Keratinocyte (primary cell): ENCODE results near the gene CSNK1A1. TPM values are rescaled to one million over a fixed set of nuclear protein-coding genes. Genes with fewer than 3 reads are reported as not detected.
A peak's percentile ranks its signal among the peaks of the same experiment; 100 is the strongest.

Experiments used
- DNase-seq: peaks from one replicate; pipeline ENCODE4 v3.0.0-alpha.2; 2011; ENCODE audit warnings: low read depth, missing footprints, low spot score
- FAIRE-seq: peaks from 2 replicates; lab custom pipeline; 2011; peaks lifted over from hg19 to GRCh38; lab: Jason Lieb, UNC
- H2AFZ ChIP-seq: 2 replicates; pipeline ENCODE4 v1.6.0; 2012; ENCODE audit warnings: low read length, control low read depth, inconsistent platforms; ENCODE audit not compliant: control insufficient read depth
- H3K27ac ChIP-seq: 2 replicates; pipeline ENCODE4 v1.5.1; 2011; ENCODE audit warnings: low read length; ENCODE audit not compliant: control insufficient read depth, insufficient read depth
- H3K27me3 ChIP-seq: 3 replicates; pipeline ENCODE4 v1.6.0; 2011; ENCODE audit warnings: low read length; ENCODE audit not compliant: control insufficient read depth, insufficient read depth; ENCODE audit errors: extremely low read depth
- H3K36me3 ChIP-seq, 2 experiments: 2 replicates in 1 of 2; 3 replicates in 1 of 2; pipeline ENCODE4 v1.5.1; 2011; ENCODE audit warnings: low read length in 2 of 2, mild to moderate bottlenecking in 1 of 2; ENCODE audit not compliant: control insufficient read depth in 2 of 2, insufficient read depth in 2 of 2; ENCODE audit errors: extremely low read depth in 1 of 2
- H3K4me1 ChIP-seq: 3 replicates; pipeline ENCODE4 v1.5.1; 2011; ENCODE audit warnings: low read length; ENCODE audit not compliant: control insufficient read depth, insufficient read depth; ENCODE audit errors: extremely low read depth
- H3K4me2 ChIP-seq: 3 replicates; pipeline ENCODE4 v1.6.0; 2011; ENCODE audit warnings: low read depth, low read length; ENCODE audit not compliant: control insufficient read depth, insufficient read depth; ENCODE audit errors: extremely low read depth
- H3K4me3 ChIP-seq, 3 experiments: fragments of 200-600 bp in 1 of 3; sonication (generic) in 1 of 3; 2 replicates in 2 of 3; 3 replicates in 1 of 3; pipeline ENCODE4 v1.5.1; 2011 to 2016; ENCODE audit warnings: low read length in 3 of 3, mild to moderate bottlenecking in 3 of 3, control low read depth in 2 of 3, inconsistent platforms in 1 of 3, low read depth in 1 of 3, mixed read lengths in 1 of 3, mixed run types in 1 of 3, moderate library complexity in 1 of 3; ENCODE audit not compliant: control insufficient read depth in 2 of 3, insufficient read depth in 2 of 3; ENCODE audit errors: extremely low read depth in 1 of 3
- H3K79me2 ChIP-seq: 2 replicates; pipeline ENCODE4 v1.6.0; 2012; ENCODE audit warnings: low read length; ENCODE audit not compliant: control insufficient read depth, insufficient read depth
- H3K9ac ChIP-seq: 3 replicates; pipeline ENCODE4 v1.6.0; 2011; ENCODE audit warnings: low read length; ENCODE audit not compliant: control insufficient read depth, insufficient read depth; ENCODE audit errors: extremely low read depth
- H3K9me1 ChIP-seq: 3 replicates; pipeline ENCODE4 v1.6.0; 2011; ENCODE audit warnings: low read length; ENCODE audit not compliant: control insufficient read depth, insufficient read depth; ENCODE audit errors: extremely low read depth
- H3K9me3 ChIP-seq: 2 replicates; pipeline ENCODE4 v1.5.1; 2012; ENCODE audit warnings: low read depth, low read length; ENCODE audit not compliant: control insufficient read depth
- H4K20me1 ChIP-seq: 3 replicates; pipeline ENCODE4 v1.6.0; 2011; ENCODE audit warnings: low read length; ENCODE audit not compliant: control insufficient read depth, insufficient read depth; ENCODE audit errors: extremely low read depth
- CTCF ChIP-seq, 3 experiments: IDR thresholded peaks in 1 of 3; conservative IDR thresholded peaks in 1 of 3; optimal IDR thresholded peaks in 1 of 3; 2 replicates in 2 of 3; 3 replicates in 1 of 3; pipeline versions ENCODE3 to v1.5.1; 2011; ENCODE audit warnings: low read length in 3 of 3, mild to moderate bottlenecking in 3 of 3, moderate library complexity in 2 of 3, control low read depth in 1 of 3, inconsistent platforms in 1 of 3; ENCODE audit not compliant: insufficient read depth in 2 of 3; ENCODE audit errors: extremely low read depth in 1 of 3
- EZH2 ChIP-seq: IDR thresholded peaks from one replicate; pipeline ENCODE4 v1.6.1; 2012; ENCODE audit warnings: inconsistent platforms, mild to moderate bottlenecking, low read length, moderate library complexity
- dilution Hi-C: fragments of 300-500 bp; cut with MboI; formaldehyde crosslinking; loops from one replicate; pipeline ENCODE4 v1.7.0; 2020; ENCODE audit warnings: low sequenced_read_pairs; ENCODE audit not compliant: extremely low pct_ligation_motif_present
- polyA plus RNA-seq, 5 experiments: library from polyadenylated mRNA; depleted of rRNA in 3 of 5; stranded (reverse) in 3 of 5; stranded (forward) in 1 of 5; unstranded in 1 of 5; fragments of >200 nt; gene quantifications; 1 replicate in 1 of 5; 2 replicates in 3 of 5; 3 replicates in 1 of 5; pipeline versions ENCODE4 v1.2.1 to v1.2.3, GENCODE V29; 2011 to 2012; ENCODE audit warnings: missing spikeins in 2 of 5, low read depth in 1 of 5, low replicate concordance in 1 of 5

CSNK1A1 gene
- polyA plus RNA-seq, 1 donor (not counting 4 experiments of a cell fraction or from before 2014, with no cell fraction given) = 289 TPM

- H4K20me1 ChIP-seq = no peaks in the 10 kb centered on the region
- TF ChIP-seq CTCF (optimal IDR thresholded peaks at IDR 0.05 in 1 of 3, IDR thresholded peaks at IDR 0.05 in 1 of 3, conservative IDR thresholded peaks at IDR 0.05 in 1 of 3; ENCODE audit: extremely low read depth in 1 of 3, insufficient read depth in 2 of 3, low read length in 3 of 3) = no peak
- TF ChIP-seq EZH2 = no peak
- FAIRE-seq = no peak
- H3K4me3 ChIP-seq = no peak overlapping the region
- peak overlapping the region; percentile 38 for H2AFZ ChIP-seq
- H3K9me1 ChIP-seq = no peaks in the 10 kb centered on the region
- H3K79me2 ChIP-seq = no peaks in the 10 kb centered on the region
- no peak for DNase-seq
- H3K9ac ChIP-seq = no peak overlapping the region
- no peak overlapping the region for H3K4me2 ChIP-seq
- peaks cover 31% of the 10 kb centered on the region for H3K4me1 ChIP-seq
- dilution Hi-C loops = no loop called here
- H3K27me3 ChIP-seq = no peaks in the 10 kb centered on the region
- no peaks in the 10 kb centered on the region for H3K9me3 ChIP-seq
- no peak overlapping the region for H3K27ac ChIP-seq
- H3K36me3 ChIP-seq = no peaks in the 10 kb centered on the region
Observed at GRCh38 chr5:149452007-149452664, 99.1 kb downstream of the CSNK1A1 start.

- Histone ChIP-seq H3K79me2 (no peaks in the 10 kb centered on the region), H3K4me3 (no peak overlapping the region), H3K4me1 (peaks cover 35% of the 10 kb centered on the region), H3K9ac (no peak overlapping the region), H2AFZ (no peak overlapping the region), H3K27ac (no peak overlapping the region), H4K20me1 (no peaks in the 10 kb centered on the region), H3K36me3 (no peaks in the 10 kb centered on the region), H3K9me1 (no peaks in the 10 kb centered on the region), H3K27me3 (no peaks in the 10 kb centered on the region), H3K9me3 (no peaks in the 10 kb centered on the region), H3K4me2 (no peak overlapping the region)
- no peak for FAIRE-seq
- TF ChIP-seq CTCF (optimal IDR thresholded peaks at IDR 0.05 in 1 of 3, IDR thresholded peaks at IDR 0.05 in 1 of 3, conservative IDR thresholded peaks at IDR 0.05 in 1 of 3; ENCODE audit: extremely low read depth in 1 of 3, insufficient read depth in 2 of 3, low read length in 3 of 3) (no peak), EZH2 (no peak)
- DNase-seq = no peak
- dilution Hi-C loops = no loop called here
Observed at GRCh38 chr5:149450199-149450598, 101.0 kb downstream of the CSNK1A1 start.
